Karpas-422 (cell line): ENCODE data around the gene ANKRD50. TPM values are rescaled to one million over a fixed set of nuclear protein-coding genes. Genes with fewer than 3 reads are reported as not detected.

Experiments used
- DNase-seq: peaks from one replicate; pipeline ENCODE4 v3.0.0-alpha.2; 2015
- H2AFZ ChIP-seq: fragments of 200-600 bp; sonication (generic); 2 replicates; pipeline ENCODE4 v1.6.1; 2014; ENCODE audit warnings: antibody characterized with exemption, low read length, mixed read lengths
- H3K27ac ChIP-seq: fragments of 200-600 bp; sonication (generic); 2 replicates; pipeline ENCODE4 v1.5.1; 2014; ENCODE audit warnings: mild to moderate bottlenecking, low read length, moderate library complexity
- H3K27me3 ChIP-seq: fragments of 200-600 bp; sonication (generic); 2 replicates; pipeline ENCODE4 v1.6.1; 2014; ENCODE audit warnings: low read length, mixed read lengths
- H3K36me3 ChIP-seq: fragments of 200-600 bp; sonication (generic); 2 replicates; pipeline ENCODE4 v1.6.1; 2014; ENCODE audit warnings: low read length, mixed read lengths; ENCODE audit not compliant: insufficient read depth
- H3K4me1 ChIP-seq: fragments of 200-600 bp; sonication (generic); 2 replicates; pipeline ENCODE4 v1.6.1; 2014; ENCODE audit warnings: mild to moderate bottlenecking, low read length, mixed read lengths
- H3K4me2 ChIP-seq: fragments of 200-600 bp; sonication (generic); 2 replicates; pipeline ENCODE4 v1.6.1; 2014; ENCODE audit warnings: low read length, low read depth, mild to moderate bottlenecking; ENCODE audit not compliant: poor library complexity, severe bottlenecking
- H3K4me3 ChIP-seq: fragments of 200-600 bp; sonication (generic); 2 replicates; pipeline ENCODE4 v1.5.1; 2014; ENCODE audit warnings: mild to moderate bottlenecking, antibody characterized with exemption, low read length, mixed read lengths
- H3K79me2 ChIP-seq: fragments of 200-600 bp; sonication (generic); 2 replicates; pipeline ENCODE4 v1.6.1; 2014; ENCODE audit warnings: mild to moderate bottlenecking, low read length, mixed read lengths
- H3K9ac ChIP-seq: fragments of 200-600 bp; sonication (generic); 2 replicates; pipeline ENCODE4 v1.6.0; 2014; ENCODE audit warnings: low read length
- H3K9me2 ChIP-seq: fragments of 200-600 bp; sonication (generic), shearing (Covaris generic); replicated peaks from 2 replicates; pipeline ENCODE4 v1.6.0; 2014; ENCODE audit warnings: mild to moderate bottlenecking, low read length, moderate library complexity; ENCODE audit not compliant: insufficient read depth
- H3K9me3 ChIP-seq: fragments of 300-700, 200-600 bp; sonication (generic); 2 replicates; pipeline ENCODE4 v1.6.1; 2014; ENCODE audit warnings: low read length, mixed read lengths
- H4K20me1 ChIP-seq: fragments of 200-600 bp; sonication (generic); 2 replicates; pipeline ENCODE4 v1.6.1; 2014; ENCODE audit warnings: mild to moderate bottlenecking, antibody characterized with exemption, low read length, low read depth; ENCODE audit not compliant: insufficient read depth
- total RNA-seq: library from RNA; depleted of rRNA; stranded (reverse); fragments of >200 nt; shearing (Covaris generic); gene quantifications from 2 replicates; pipeline ENCODE4 v1.2.3, GENCODE V29; 2014; ENCODE audit warnings: low replicate concordance

The ANKRD50 gene
- total RNA-seq, 1 experiment from 2014 or later, result not detected

- Histone ChIP-seq H3K4me2 (no peak overlapping the region), H3K27me3 (no peaks in the 10 kb centered on the region), H3K9ac (no peak overlapping the region), H3K4me1 (no peaks in the 10 kb centered on the region), H3K9me2 (no peaks in the 10 kb centered on the region; the same call in 1 of the 2 replicates), H2AFZ (no peak overlapping the region), H3K79me2 (no peaks in the 10 kb centered on the region), H3K36me3 (no peaks in the 10 kb centered on the region), H3K4me3 (no peak overlapping the region), H3K27ac (no peak overlapping the region), H3K9me3 (peaks cover 6% of the 10 kb centered on the region; the same call in 1 of the 2 replicates), H4K20me1 (no peaks in the 10 kb centered on the region)
- no peak for DNase-seq
Observed at GRCh38 chr4:124682384-124682783, 30.1 kb downstream of the ANKRD50 start.

GRCh38 chr4:124666496-124666895 is 46.0 kb downstream of the ANKRD50 start:
- no peaks in the 10 kb centered on the region for H3K9me2 ChIP-seq
- H3K27me3 ChIP-seq, result no peaks in the 10 kb centered on the region
- H3K9me3 ChIP-seq, result peaks cover 26% of the 10 kb centered on the region
- no peak overlapping the region for H3K4me2 ChIP-seq
- DNase-seq, result no peak
- no peaks in the 10 kb centered on the region for H3K4me1 ChIP-seq
- no peak overlapping the region for H3K27ac ChIP-seq
- no peaks in the 10 kb centered on the region for H4K20me1 ChIP-seq
- H3K36me3 ChIP-seq, result no peaks in the 10 kb centered on the region
- no peaks in the 10 kb centered on the region for H3K79me2 ChIP-seq
- H3K9ac ChIP-seq, result no peak overlapping the region
- H2AFZ ChIP-seq, result no peak overlapping the region
- H3K4me3 ChIP-seq, result no peak overlapping the region

GRCh38 chr4:124658795-124659194 is 53.7 kb downstream of the ANKRD50 start:
- DNase-seq, result no peak

GRCh38 chr4:124650614-124651013 is 61.9 kb downstream of the ANKRD50 start:
- H3K4me3 ChIP-seq, result no peak overlapping the region
- no peaks in the 10 kb centered on the region for H3K36me3 ChIP-seq
- no peaks in the 10 kb centered on the region for H3K4me1 ChIP-seq
- no peaks in the 10 kb centered on the region for H4K20me1 ChIP-seq
- H3K27me3 ChIP-seq, result no peaks in the 10 kb centered on the region
- H3K9me3 ChIP-seq, result 0 out of 2 replicates have a peak, but pooled peaks cover 8% of the 10 kb centered on the region
- H3K4me2 ChIP-seq, result no peak overlapping the region
- no peak for DNase-seq
- no peaks in the 10 kb centered on the region for H3K79me2 ChIP-seq
- no peaks in the 10 kb centered on the region for H3K9me2 ChIP-seq
- no peak overlapping the region for H2AFZ ChIP-seq
- no peak overlapping the region for H3K9ac ChIP-seq
- H3K27ac ChIP-seq, result no peak overlapping the region

More at GRCh38 chr4:124658795-124659194, 53.7 kb downstream of the ANKRD50 start:
- Histone ChIP-seq H3K9me2 (no peaks in the 10 kb centered on the region), H2AFZ (no peak overlapping the region), H4K20me1 (no peaks in the 10 kb centered on the region), H3K9me3 (peaks cover 3% of the 10 kb centered on the region; the same call in 1 of the 2 replicates), H3K79me2 (no peaks in the 10 kb centered on the region), H3K27me3 (no peaks in the 10 kb centered on the region), H3K36me3 (no peaks in the 10 kb centered on the region), H3K4me2 (no peak overlapping the region), H3K4me1 (no peaks in the 10 kb centered on the region), H3K27ac (no peak overlapping the region), H3K4me3 (no peak overlapping the region), H3K9ac (no peak overlapping the region)

GRCh38 chr4:124647599-124647998 is 64.9 kb downstream of the ANKRD50 start:
- no peak overlapping the region for H3K9ac ChIP-seq
- no peak overlapping the region for H3K27ac ChIP-seq
- no peak overlapping the region for H3K4me2 ChIP-seq
- H3K79me2 ChIP-seq, result no peaks in the 10 kb centered on the region
- no peaks in the 10 kb centered on the region for H3K4me1 ChIP-seq
- 0 out of 2 replicates have a peak, but pooled peaks cover 8% of the 10 kb centered on the region for H3K9me3 ChIP-seq
- H4K20me1 ChIP-seq, result no peaks in the 10 kb centered on the region
- no peaks in the 10 kb centered on the region for H3K9me2 ChIP-seq
- no peaks in the 10 kb centered on the region for H3K27me3 ChIP-seq
- DNase-seq, result no peak
- no peak overlapping the region for H2AFZ ChIP-seq
- H3K4me3 ChIP-seq, result no peak overlapping the region
- H3K36me3 ChIP-seq, result no peaks in the 10 kb centered on the region

- no peak overlapping the region for H3K9ac ChIP-seq
- DNase-seq, result no peak
- H3K27me3 ChIP-seq, result no peaks in the 10 kb centered on the region
- H3K9me2 ChIP-seq, result no peaks in the 10 kb centered on the region
- peaks cover 4% of the 10 kb centered on the region; the same call in 1 of the 2 replicates for H3K9me3 ChIP-seq
- H4K20me1 ChIP-seq, result no peaks in the 10 kb centered on the region
- H3K79me2 ChIP-seq, result no peaks in the 10 kb centered on the region
- no peak overlapping the region for H2AFZ ChIP-seq
- no peak overlapping the region for H3K27ac ChIP-seq
- no peak overlapping the region for H3K4me3 ChIP-seq
- no peaks in the 10 kb centered on the region for H3K4me1 ChIP-seq
- H3K4me2 ChIP-seq, result no peak overlapping the region
- H3K36me3 ChIP-seq, result no peaks in the 10 kb centered on the region
Observed at GRCh38 chr4:124644621-124645020, 67.9 kb downstream of the ANKRD50 start.

- H3K9ac ChIP-seq, result no peak overlapping the region
- H3K9me2 ChIP-seq, result no peaks in the 10 kb centered on the region
- H3K27me3 ChIP-seq, result no peaks in the 10 kb centered on the region
- H3K4me3 ChIP-seq, result no peak overlapping the region
- no peak for DNase-seq
- H2AFZ ChIP-seq, result no peak overlapping the region
- H3K79me2 ChIP-seq, result no peaks in the 10 kb centered on the region
- no peak overlapping the region for H3K4me2 ChIP-seq
- no peaks in the 10 kb centered on the region for H3K36me3 ChIP-seq
- no peaks in the 10 kb centered on the region for H4K20me1 ChIP-seq
- H3K4me1 ChIP-seq, result no peaks in the 10 kb centered on the region
- peaks cover 1% of the 10 kb centered on the region for H3K9me3 ChIP-seq
- H3K27ac ChIP-seq, result no peak overlapping the region
Observed at GRCh38 chr4:124642846-124643245, 69.7 kb downstream of the ANKRD50 start.

GRCh38 chr4:124641715-124642381 is 70.7 kb downstream of the ANKRD50 start:
- Histone ChIP-seq H3K36me3 (no peaks in the 10 kb centered on the region), H3K9ac (no peak overlapping the region), H3K9me3 (peaks cover 7% of the 10 kb centered on the region), H3K27me3 (no peaks in the 10 kb centered on the region), H3K4me3 (no peak overlapping the region), H3K9me2 (no peaks in the 10 kb centered on the region), H3K79me2 (no peaks in the 10 kb centered on the region), H4K20me1 (no peaks in the 10 kb centered on the region), H2AFZ (no peak overlapping the region; the same call in 1 of the 2 replicates), H3K4me1 (no peaks in the 10 kb centered on the region), H3K27ac (no peak overlapping the region), H3K4me2 (no peak overlapping the region)
- DNase-seq, result no peak
